Skin epidermis (tissue), 12 donors: ENCODE measurements around the gene MAML3.

Source experiments
- H3K27ac ChIP-seq, 21 experiments: fragments of 200-600 bp; sonication (generic) in 11 of 21; one replicate each; pipeline ENCODE4 v1.5.0; 2020; ENCODE audit warnings: mild to moderate bottlenecking in 3 of 21, inconsistent platforms in 2 of 21, moderate library complexity in 2 of 21
- H3K4me3 ChIP-seq, 7 experiments: fragments of 200-600 bp; sonication (generic) in 2 of 7; one replicate each; pipeline ENCODE4 v1.5.0; 2020; ENCODE audit warnings: inconsistent platforms in 2 of 7, mild to moderate bottlenecking in 2 of 7, moderate library complexity in 1 of 7

The MAML3 gene

GRCh38 chr4:139817657-139818452 is 336.1 kb downstream of the MAML3 start:
- H3K4me3 ChIP-seq: no peak overlapping the region
- H3K27ac ChIP-seq: no peak overlapping the region

DNA sequence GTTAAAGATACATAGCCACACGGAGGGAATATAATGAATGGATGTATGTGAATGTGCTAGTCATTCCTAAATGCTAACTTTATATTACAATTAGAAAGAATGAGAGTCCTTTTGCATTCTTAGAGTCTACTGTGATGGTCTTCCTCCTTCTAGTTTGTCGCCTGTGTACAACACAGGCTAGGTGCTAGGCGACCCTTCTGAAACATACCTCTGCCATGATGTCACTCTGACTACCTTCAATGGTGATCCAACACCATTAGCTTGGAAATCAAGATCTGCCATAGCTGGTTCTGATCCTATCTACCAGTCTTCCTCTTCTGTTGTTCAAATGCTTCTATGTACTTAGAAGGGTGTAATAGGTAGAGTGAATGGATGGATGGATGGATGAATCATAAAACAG is 337.1 kb downstream of the MAML3 start:
- H3K4me3 ChIP-seq: no peak overlapping the region
- H3K27ac ChIP-seq: peak overlapping the region in 2 of 21 experiments; percentile 12 to 63

DNA sequence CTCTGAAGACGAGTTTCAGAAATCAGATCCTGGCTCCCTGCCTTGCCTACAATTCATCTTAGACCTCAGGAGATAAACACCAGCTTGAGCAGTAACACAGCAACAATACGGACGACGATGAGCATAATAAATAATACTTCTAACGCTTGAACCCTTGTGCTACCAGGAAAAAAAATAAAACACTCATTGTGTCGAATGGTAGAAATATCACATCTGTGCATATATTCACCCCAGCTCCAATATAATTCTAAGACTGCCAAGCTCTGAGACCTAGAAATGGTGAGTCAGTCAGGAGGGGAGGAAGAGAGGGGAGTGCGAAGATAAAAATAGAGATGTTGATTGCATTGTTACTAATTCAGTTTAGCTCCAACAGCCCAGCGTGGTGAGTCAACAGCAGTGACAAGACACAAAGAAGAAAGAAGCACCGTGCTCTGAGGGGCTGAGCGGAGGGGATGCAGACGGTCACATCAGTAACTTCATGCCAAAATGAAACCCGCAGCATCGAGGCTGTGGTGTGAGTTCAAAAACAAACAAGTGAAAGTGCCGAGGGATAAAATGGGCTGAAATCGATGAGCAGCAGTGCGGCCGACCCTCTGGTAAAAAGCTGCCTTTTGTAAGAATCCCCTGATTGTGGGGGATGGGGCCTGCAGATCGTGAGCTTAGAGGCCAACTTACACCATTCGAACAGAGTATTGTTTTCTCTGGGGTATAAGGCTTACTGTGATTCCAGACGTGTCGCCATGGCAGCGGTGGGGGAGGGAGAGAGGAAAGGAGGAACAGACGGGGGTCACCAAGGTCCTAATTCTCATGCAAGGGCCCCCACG is 338.0 kb downstream of the MAML3 start:
- H3K27ac ChIP-seq: peak overlapping the region in 9 of 21 experiments; percentile 0 to 63 (median 17)
- H3K4me3 ChIP-seq: peak overlapping the region in 5 of 7 experiments; percentile 1 to 25 (median 11)

GRCh38 chr4:139814323-139815015 is 339.5 kb downstream of the MAML3 start:
- Histone ChIP-seq H3K27ac (peak overlapping the region in 11 of 21 experiments; percentile 4 to 73 (median 40)), H3K4me3 (no peak overlapping the region)

DNA sequence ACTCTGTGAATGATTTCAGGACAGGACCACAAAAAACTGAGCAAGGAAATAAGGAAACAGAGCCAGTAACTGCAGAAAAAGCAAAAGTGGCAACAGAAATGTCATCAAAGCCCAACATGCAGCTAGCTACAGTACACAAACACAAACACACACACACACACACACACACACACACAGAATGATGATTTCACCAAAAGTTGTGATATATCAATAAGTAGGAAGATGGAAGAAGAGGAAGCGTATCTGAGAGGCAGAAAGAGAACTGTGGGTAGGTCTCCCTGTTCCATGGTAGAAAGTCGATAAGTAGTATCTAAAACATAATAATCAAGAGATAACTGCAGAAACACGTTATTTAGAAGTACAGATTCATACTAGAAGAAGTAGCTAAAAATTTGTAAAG is 340.1 kb downstream of the MAML3 start:
- no peak overlapping the region for H3K27ac ChIP-seq
- no peak overlapping the region for H3K4me3 ChIP-seq

- Histone ChIP-seq H3K4me3 (no peak overlapping the region), H3K27ac (no peak overlapping the region)
These were observed 343.3 kb downstream of the MAML3 start for GRCh38 chr4:139810710-139811109.

DNA sequence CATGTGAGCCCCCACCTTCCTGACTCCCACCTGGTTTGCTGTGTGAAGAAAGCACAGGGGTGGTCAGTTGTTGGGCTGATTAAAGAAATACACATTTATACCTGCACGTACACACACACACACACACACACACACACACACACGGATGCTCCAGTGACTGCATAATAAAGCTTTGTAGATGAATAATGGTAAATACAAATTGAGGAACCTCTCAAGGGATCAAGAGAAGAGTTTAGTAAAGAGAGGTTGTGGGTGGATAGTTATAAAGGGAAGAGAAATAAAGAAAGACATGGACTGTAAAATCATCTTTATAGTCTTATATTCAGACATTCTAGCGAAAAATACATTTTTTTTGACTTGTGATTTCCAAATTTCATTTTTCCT is 344.2 kb downstream of the MAML3 start:
- H3K4me3 ChIP-seq: no peak overlapping the region
- no peak overlapping the region for H3K27ac ChIP-seq

GRCh38 chr4:139808808-139809756 is 344.9 kb downstream of the MAML3 start:
- peak overlapping the region in 2 of 21 experiments; percentile 19 to 24 for H3K27ac ChIP-seq

GRCh38 chr4:139808381-139808807 is 345.6 kb downstream of the MAML3 start:
- H3K27ac ChIP-seq: peak overlapping the region in 1 of 21 experiments; percentile 24
- H3K4me3 ChIP-seq: no peak overlapping the region

More at GRCh38 chr4:139808808-139809756, 344.9 kb downstream of the MAML3 start:
- H3K4me3 ChIP-seq: no peak overlapping the region

GRCh38 chr4:139807483-139807882 is 346.5 kb downstream of the MAML3 start:
- Histone ChIP-seq H3K4me3 (no peak overlapping the region), H3K27ac (no peak overlapping the region)

GRCh38 chr4:139806929-139807328 is 347.1 kb downstream of the MAML3 start:
- Histone ChIP-seq H3K4me3 (no peak overlapping the region), H3K27ac (no peak overlapping the region)

DNA sequence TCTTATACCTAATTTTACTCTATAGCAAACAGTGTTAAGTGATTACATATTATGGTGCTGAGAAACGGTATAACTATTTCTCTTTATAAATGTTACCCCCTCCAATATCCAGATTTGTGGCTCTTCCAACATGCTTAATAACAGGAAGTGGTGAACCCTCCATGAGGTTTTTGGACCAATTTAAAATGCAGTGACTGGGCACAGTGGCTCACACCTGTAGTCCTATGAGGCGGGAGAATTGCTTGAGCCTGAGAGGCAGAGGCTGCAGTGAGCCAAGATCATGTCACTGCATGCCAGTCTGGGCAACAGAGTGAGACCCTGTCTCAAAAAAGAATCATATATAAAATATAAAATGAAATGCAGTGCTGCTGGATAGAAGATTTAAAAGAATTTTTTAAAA is 351.1 kb downstream of the MAML3 start:
- H3K4me3 ChIP-seq: no peak overlapping the region
- no peak overlapping the region for H3K27ac ChIP-seq

- Histone ChIP-seq H3K4me3 (no peak overlapping the region), H3K27ac (no peak overlapping the region)
These were observed 351.5 kb downstream of the MAML3 start for GRCh38 chr4:139802488-139802887.

GRCh38 chr4:139801895-139802294 is 352.1 kb downstream of the MAML3 start:
- H3K27ac ChIP-seq: no peak overlapping the region
- no peak overlapping the region for H3K4me3 ChIP-seq

GRCh38 chr4:139800082-139800481 is 353.9 kb downstream of the MAML3 start:
- H3K4me3 ChIP-seq: no peak overlapping the region

GRCh38 chr4:139799615-139800014 is 354.4 kb downstream of the MAML3 start:
- Histone ChIP-seq H3K4me3 (no peak overlapping the region), H3K27ac (no peak overlapping the region)

More at GRCh38 chr4:139800082-139800481, 353.9 kb downstream of the MAML3 start:
- H3K27ac ChIP-seq: no peak overlapping the region

DNA sequence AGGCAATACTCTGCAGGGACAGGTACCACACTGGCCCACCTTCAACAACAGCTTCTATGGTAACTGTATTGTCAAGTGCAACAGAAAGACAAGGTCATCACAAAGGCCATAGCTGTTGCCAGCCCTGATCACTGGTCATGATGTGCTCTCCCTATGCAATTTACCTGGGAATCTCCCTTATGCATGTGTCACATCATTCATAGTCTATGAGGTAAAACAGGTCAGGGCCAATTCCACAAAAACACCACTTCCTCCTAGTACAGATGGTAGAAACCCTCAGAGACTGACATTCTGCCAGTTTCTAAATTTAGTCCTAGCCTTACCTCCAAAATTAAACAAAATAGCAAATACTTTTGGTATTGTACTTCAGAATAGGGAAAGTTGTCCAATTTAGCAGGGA is 355.5 kb downstream of the MAML3 start:
- H3K4me3 ChIP-seq: no peak overlapping the region
- H3K27ac ChIP-seq: no peak overlapping the region

GRCh38 chr4:139797287-139797686 is 356.7 kb downstream of the MAML3 start:
- Histone ChIP-seq H3K4me3 (no peak overlapping the region), H3K27ac (no peak overlapping the region)
